ENCODE results near the gene SCAPER.

- TF ChIP-seq EP300 (IDR thresholded peaks at IDR 0.05), result no peak
- no peak for TF ChIP-seq POLR2A (IDR thresholded peaks at IDR 0.05; ENCODE audit: low read depth)
Measured at GRCh38 chr15:76637166-76637565, 268.0 kb downstream of the SCAPER start.

All from esophagus muscularis mucosa (tissue), 2 donors.